ENCODE results near the gene TMEM72. TPM values are rescaled to one million over a fixed set of nuclear protein-coding genes. Genes with fewer than 3 reads are reported as not detected.

Gene TMEM72
- total and polyA plus RNA-seq, 2 of the 13 experiments (the other 11 are each of a cell fraction or from before 2014, with no cell fraction given) = 0.04 TPM; not detected in 1

DNA sequence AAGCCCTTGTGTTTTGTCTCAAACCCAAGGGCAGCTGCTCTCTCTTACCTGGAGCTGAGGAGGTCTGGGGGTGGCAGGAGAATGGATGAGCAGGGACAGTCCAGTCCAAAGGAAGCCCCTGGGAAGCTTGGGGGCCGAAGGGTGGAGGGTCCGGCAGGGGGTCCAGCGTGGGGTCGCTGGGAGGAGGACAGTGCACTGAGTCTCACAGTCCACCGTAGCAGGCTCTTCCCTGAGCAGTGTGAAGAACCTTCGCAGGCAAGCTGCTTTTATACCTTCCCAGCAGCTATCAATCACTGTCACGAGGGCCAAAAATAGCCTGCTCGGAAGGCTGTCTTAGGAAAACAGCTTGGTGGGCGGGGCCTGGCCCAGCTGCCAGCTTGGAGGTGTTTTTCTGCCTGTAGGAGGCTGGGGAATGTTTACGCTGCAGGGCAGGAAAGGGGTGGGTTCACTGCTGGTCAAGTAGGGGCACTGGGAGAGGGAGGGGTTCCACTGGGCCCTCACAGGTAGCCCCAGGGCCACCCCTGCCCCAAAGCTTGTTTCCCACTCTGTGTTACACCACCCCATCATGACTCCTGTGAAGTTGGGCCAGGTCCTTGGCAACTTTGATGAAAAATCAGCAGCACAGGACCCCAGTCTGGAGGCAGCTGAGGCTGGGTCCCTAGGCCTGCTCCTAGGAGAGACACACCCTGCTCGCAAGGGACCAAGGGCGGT lies 67.6 kb downstream of the TMEM72 start, which contains the start of gene DEPP1 (continued):
- TF ChIP-seq SCMH1 (CRISPR knock-in tag; IDR thresholded peaks at IDR 0.05; ENCODE audit: borderline replicate concordance) = no peak
- peak; percentile 90 for TF ChIP-seq KAT8 (CRISPR knock-in tag; IDR thresholded peaks at IDR 0.05)
- peak; percentile 90; the same call in 1 of the 2 replicates for TF ChIP-seq SOX5 (CRISPR knock-in tag; IDR thresholded peaks at IDR 0.05; ENCODE audit: borderline replicate concordance)
- no peak for TF ChIP-seq EZH2 (conservative IDR thresholded peaks at IDR 0.05; ENCODE audit: low read depth, low read length)
- TF ChIP-seq, protein P1, sequence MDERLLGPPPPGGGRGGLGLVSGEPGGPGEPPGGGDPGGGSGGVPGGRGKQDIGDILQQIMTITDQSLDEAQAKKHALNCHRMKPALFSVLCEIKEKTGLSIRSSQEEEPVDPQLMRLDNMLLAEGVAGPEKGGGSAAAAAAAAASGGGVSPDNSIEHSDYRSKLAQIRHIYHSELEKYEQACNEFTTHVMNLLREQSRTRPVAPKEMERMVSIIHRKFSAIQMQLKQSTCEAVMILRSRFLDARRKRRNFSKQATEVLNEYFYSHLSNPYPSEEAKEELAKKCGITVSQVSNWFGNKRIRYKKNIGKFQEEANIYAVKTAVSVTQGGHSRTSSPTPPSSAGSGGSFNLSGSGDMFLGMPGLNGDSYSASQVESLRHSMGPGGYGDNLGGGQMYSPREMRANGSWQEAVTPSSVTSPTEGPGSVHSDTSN (CRISPR knock-in tag; IDR thresholded peaks at IDR 0.05) = peak; percentile 97
- peak; percentile 85; the same call in 1 of the 2 replicates for TF ChIP-seq ZNF567 (CRISPR knock-in tag; IDR thresholded peaks at IDR 0.05; ENCODE audit: borderline replicate concordance)
- peak; percentile 98 for TF ChIP-seq SALL1 (CRISPR knock-in tag; IDR thresholded peaks at IDR 0.05)
- no peak; the same call in 1 of the 2 replicates for TF ChIP-seq RNF2 (conservative IDR thresholded peaks at IDR 0.05; ENCODE audit: low read depth)
- TF ChIP-seq, protein P2, sequence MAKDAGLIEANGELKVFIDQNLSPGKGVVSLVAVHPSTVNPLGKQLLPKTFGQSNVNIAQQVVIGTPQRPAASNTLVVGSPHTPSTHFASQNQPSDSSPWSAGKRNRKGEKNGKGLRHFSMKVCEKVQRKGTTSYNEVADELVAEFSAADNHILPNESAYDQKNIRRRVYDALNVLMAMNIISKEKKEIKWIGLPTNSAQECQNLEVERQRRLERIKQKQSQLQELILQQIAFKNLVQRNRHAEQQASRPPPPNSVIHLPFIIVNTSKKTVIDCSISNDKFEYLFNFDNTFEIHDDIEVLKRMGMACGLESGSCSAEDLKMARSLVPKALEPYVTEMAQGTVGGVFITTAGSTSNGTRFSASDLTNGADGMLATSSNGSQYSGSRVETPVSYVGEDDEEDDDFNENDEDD (CRISPR knock-in tag; IDR thresholded peaks at IDR 0.05; ENCODE audit: borderline replicate concordance) = no peak
- no peak for TF ChIP-seq TCF12 (IDR thresholded peaks at IDR 0.05)
- 0 out of 2 replicates have a peak, but pooled peaks have one; percentile 41 for TF ChIP-seq TCF12 (CRISPR knock-in tag; IDR thresholded peaks at IDR 0.05)
- TF ChIP-seq ZNF709 (CRISPR knock-in tag; IDR thresholded peaks at IDR 0.05) = peak; percentile 86; the same call in 1 of the 2 replicates
- TF ChIP-seq ESRRA (CRISPR knock-in tag; IDR thresholded peaks at IDR 0.05; ENCODE audit: low read depth) = no peak
- TF ChIP-seq TP53 (CRISPR knock-in tag; conservative IDR thresholded peaks at IDR 0.05) = peak; percentile 74; the same call in 1 of the 2 replicates
- TF ChIP-seq ZNF557 (CRISPR knock-in tag; IDR thresholded peaks at IDR 0.05) = peak; percentile 94; the same call in 1 of the 2 replicates
- no peak for TF ChIP-seq CAMTA2 (CRISPR knock-in tag; IDR thresholded peaks at IDR 0.05; ENCODE audit: borderline replicate concordance)
- peak; percentile 100 for TF ChIP-seq HOXA9 (CRISPR knock-in tag; IDR thresholded peaks at IDR 0.05; ENCODE audit: borderline replicate concordance)
- TF ChIP-seq ELF1 (CRISPR knock-in tag; IDR thresholded peaks at IDR 0.05) = peak; percentile 61; the same call in 1 of the 2 replicates
- TF ChIP-seq NR2F6 (IDR thresholded peaks at IDR 0.05) = peak; percentile 61
- TF ChIP-seq NR2F6 (CRISPR knock-in tag; IDR thresholded peaks at IDR 0.05) = peak; percentile 87
- TF ChIP-seq ONECUT2 (CRISPR knock-in tag; IDR thresholded peaks at IDR 0.05) = no peak
- TF ChIP-seq, protein P3, sequence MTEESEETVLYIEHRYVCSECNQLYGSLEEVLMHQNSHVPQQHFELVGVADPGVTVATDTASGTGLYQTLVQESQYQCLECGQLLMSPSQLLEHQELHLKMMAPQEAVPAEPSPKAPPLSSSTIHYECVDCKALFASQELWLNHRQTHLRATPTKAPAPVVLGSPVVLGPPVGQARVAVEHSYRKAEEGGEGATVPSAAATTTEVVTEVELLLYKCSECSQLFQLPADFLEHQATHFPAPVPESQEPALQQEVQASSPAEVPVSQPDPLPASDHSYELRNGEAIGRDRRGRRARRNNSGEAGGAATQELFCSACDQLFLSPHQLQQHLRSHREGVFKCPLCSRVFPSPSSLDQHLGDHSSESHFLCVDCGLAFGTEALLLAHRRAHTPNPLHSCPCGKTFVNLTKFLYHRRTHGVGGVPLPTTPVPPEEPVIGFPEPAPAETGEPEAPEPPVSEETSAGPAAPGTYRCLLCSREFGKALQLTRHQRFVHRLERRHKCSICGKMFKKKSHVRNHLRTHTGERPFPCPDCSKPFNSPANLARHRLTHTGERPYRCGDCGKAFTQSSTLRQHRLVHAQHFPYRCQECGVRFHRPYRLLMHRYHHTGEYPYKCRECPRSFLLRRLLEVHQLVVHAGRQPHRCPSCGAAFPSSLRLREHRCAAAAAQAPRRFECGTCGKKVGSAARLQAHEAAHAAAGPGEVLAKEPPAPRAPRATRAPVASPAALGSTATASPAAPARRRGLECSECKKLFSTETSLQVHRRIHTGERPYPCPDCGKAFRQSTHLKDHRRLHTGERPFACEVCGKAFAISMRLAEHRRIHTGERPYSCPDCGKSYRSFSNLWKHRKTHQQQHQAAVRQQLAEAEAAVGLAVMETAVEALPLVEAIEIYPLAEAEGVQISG (CRISPR knock-in tag; IDR thresholded peaks at IDR 0.05) = peak; percentile 82
- no peak; the same call in 1 of the 2 replicates for TF ChIP-seq KDM5B (CRISPR knock-in tag; IDR thresholded peaks at IDR 0.05; ENCODE audit: borderline replicate concordance)
- TF ChIP-seq NR1H2 (CRISPR knock-in tag; IDR thresholded peaks at IDR 0.05; ENCODE audit: borderline replicate concordance, low read depth) = peak; percentile 85
- TF ChIP-seq ZNF234 (CRISPR knock-in tag; conservative IDR thresholded peaks at IDR 0.05) = peak; percentile 84; the same call in 1 of the 2 replicates
- TF ChIP-seq KLF16 (CRISPR knock-in tag; IDR thresholded peaks at IDR 0.05) = peak; percentile 66 to 99; a peak in 2 of 4 replicates
- peak; percentile 75 for TF ChIP-seq ZMAT3 (CRISPR knock-in tag; conservative IDR thresholded peaks at IDR 0.05)
- TF ChIP-seq ZNF672 (CRISPR knock-in tag; IDR thresholded peaks at IDR 0.05) = no peak
